CD4-positive, alpha-beta T cell treated with Interleukin-12 subunit alpha and Interleukin-12 subunit beta, for 1 hour (primary cell): Measurements from ENCODE around the gene CSGALNACT2.

Experiments used
- DNase-seq: peaks from one replicate; pipeline ENCODE4 v3.0.0-alpha.2; 2020

Gene CSGALNACT2

DNA sequence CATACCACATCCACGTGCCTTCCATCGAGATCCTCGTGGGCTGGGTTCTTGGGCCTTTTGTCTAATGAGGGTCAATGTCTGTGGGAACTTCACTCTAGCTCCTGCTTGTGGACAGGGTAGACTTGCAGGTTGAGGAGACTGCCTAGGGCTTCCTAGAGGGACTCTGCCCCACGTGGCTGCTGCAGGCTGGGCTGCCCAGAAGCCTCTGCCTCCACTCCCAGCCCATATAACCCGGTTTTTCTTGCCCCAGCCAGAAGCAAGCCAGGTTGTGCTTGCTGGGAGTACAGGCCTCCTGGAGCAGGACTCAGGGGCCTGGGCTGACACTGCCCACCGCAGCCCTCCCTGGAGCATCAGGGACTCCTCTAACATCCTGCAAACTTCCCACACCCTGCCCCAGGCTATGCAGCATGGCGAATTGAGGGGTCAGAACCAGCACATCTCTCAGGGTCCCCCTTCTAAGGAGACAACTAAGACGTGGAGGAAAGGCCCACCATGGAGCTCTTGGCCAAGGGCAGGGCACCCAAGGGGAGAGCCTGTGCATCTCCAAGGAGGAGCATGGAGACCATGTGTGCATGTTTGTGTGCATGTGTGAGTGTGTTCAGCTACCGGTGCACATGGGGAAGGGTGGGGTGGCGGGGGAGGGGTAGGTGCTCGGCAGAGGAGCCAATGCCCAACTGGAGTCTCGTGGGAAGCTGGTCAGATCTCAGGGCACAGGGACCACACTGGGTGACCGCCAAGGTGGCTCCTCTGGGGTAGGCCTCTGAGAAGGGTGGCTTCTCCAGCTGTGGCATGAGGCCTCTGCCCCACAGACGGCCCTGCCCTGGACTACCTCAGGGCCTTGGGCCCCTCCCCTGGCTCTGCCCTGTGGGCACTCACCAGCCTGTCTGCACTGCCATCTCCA, 66.0 kb downstream of the CSGALNACT2 start:
- DNase-seq, result no peak

DNA sequence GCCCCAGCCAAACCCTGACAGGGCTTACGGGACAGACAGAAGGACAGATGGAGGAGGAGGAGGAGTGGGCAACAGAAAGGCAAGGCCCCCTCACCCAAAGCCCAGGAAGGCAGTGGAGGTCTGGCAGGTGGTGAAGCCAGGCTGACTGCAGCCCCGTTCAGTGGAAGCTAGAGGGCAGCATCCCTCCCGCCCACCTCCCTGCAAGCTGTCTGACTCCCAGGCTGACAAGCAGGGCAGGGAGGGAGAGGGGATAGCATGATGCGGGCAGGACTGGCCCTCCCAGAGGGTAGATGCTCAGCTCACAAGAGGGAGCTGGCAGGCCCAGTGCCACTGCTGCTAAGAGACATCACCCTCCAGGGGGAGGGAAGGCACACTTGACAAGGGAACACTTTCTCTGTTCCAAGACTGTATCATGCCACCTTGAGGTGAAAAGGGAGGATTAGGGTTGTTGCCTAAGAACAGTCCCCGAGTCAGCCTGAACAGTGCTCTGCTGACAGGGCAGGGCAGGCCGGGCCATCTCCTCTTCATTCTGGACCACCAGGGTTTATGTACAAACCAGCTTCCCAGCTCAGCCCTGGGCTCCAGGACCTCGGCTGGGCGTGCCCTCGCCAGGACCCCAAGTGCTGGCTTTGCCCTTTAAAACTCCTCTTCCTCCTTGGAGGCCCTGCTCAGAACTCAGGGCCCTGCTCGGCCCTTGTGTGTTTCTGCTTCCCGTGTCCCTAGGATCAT, 66.9 kb downstream of the CSGALNACT2 start:
- DNase-seq, result peak; percentile 64

GRCh38 chr10:43205681-43206390, 67.6 kb downstream of the CSGALNACT2 start:
- no peak for DNase-seq

DNA sequence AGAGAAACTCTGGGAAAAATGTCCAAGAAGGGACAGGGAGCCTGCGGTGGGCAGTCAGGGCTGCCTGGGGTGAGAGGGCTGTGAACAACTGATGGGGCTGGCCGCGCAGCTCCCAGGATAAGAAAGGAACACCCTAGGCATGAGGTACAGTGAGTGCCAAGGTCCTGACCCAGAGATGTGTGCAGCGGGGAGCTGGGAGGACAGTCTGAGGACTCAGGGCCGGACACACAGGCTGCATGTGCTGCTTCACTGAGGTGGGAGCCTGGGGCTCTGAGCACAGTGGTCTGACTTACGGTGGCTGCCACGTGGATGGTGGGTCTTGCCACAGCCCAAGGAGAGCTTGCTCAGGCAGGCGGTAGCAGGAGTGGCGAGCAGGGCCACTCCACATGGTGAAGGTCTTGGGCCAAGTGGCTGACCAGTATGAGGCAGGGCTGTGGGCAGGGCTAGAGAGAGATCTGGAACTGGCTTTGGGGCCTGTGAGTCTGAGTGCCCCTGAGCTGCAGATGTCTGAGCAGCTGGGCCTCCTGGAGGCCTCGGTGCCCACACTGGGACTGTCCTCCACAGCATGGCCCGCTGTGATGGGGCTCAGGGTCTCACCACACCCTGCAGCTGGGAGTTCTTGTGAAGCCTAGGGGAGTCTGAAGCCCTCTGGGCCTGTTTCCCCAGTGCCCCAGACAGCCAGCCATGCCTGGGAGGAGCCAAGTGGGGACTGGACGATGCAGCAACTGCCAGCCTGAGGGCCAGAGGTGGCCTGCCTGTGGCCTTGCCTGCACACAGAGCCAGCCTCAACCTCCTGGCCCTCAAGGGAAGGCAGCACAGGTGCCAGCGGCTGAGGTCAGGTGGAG, 68.4 kb downstream of the CSGALNACT2 start:
- no peak for DNase-seq

DNA sequence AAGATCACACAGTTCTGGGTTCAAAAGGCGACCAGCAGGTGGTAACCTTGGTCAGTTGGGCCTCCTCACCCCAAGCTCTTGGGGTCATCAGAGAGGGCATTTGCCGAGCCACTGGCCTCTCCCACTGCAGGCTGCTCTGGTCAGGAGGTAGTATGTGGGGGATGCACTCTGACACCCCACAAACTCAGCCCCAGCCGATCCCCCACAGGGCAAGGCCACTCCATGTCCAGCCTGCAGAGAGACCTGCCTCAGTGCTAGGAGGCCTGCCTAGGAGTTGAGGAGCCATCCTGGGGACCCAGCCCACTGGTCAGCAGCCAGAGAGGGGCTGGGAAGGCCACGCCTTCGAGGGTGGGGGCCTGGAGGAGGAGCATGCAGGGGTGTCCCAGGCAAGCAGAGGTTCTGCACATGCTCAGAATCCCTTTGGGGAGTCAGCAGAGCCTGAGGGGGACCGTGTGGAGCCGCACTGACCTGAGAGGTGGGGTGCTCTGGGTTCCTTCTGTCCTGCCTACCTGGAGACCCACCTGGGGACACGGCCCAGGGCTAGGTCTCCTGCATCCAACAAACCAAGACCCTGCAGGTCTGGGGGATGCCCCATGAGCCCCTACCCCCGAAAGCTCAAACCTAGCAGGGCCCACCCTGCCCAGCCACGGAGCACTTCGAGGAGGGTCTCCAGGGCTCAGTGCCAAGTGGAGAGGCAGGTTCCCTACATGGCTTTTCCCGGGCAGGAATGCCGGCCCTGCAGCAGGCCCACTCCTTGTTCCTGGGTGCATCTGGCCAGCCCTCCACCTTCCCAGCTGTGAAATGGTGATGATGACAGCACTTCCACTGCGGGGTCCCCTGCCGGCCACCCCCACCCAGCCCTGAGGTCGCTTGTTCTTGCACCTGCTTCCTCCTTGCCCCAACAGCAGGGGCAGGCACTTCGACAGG, 70.2 kb downstream of the CSGALNACT2 start:
- DNase-seq, result no peak

GRCh38 chr10:43209074-43209455, 70.8 kb downstream of the CSGALNACT2 start:
- no peak for DNase-seq

DNA sequence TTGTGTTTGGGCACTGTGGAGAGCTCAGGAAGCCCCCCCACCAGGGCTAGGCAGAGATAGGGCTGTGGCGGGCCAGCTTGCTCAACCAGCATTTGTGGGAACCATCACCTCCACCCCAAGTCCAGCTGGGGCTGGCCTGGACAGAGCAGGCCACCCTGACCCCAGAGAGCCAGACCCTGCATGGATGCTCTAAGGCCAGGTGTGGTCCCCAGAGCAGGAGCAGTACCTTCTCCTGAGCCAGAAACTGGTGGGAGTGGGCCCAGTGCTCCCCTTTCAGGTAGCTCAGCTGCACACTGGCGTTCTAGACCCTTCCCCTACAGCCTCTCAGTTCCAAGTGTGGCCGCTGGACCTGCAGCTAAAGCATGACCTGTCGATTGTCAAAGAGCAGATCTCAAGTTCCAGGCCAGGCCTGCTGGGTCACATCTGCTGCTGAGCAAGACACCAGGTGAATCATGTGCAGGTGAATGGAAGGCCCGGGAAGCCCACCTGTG, 71.5 kb downstream of the CSGALNACT2 start:
- DNase-seq, result no peak

GRCh38 chr10:43210556-43210955, 72.3 kb downstream of the CSGALNACT2 start:
- no peak for DNase-seq

- DNase-seq, result no peak
Measured at GRCh38 chr10:43211030-43211429, 72.8 kb downstream of the CSGALNACT2 start.

GRCh38 chr10:43211431-43212042, 73.3 kb downstream of the CSGALNACT2 start:
- no peak for DNase-seq

GRCh38 chr10:43212043-43212721, 73.9 kb downstream of the CSGALNACT2 start:
- no peak for DNase-seq

DNA sequence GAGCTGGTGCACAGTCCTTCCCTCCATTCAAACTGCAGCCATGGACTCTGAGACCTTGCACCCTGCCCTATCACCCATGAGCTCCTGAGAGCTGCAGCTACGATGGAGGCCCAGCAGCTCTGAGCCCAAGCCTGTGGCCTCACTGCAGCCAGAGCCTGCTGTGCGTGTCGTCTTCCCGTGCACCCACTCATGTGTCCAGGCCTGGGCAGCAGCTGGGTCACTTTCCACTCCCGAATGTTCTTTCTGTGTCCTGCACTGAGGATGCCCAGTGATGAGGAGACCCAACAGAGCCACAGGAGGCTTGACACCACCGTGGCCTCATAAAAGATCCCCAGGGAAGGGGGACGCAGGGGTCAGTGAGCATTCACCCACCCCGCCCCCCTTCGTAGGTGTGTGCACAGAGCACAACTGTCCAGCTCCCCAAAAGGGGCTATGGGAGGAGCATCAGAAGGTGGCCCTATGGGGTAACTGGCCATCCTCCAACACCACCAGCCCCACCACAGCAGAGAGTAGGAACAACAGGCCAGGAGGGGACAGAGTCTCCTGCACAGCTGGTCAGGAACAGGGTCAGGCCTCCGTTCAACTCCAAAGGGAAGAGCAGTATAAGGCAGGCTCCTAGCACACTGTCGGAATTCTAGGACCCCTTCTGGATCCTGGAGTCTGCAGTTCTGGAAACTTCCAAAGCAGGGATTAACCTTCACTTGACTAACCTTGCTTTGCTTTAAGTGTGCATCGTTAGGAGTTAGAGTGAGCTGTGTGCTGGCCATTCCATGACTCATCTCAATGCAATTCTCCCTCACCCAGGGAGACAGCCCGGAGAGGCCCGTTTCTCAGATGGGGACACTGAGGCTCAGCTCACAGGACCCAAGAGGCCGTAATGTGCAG, 76.1 kb downstream of the CSGALNACT2 start:
- no peak for DNase-seq

GRCh38 chr10:43214956-43215561, 76.8 kb downstream of the CSGALNACT2 start:
- DNase-seq, result no peak

DNA sequence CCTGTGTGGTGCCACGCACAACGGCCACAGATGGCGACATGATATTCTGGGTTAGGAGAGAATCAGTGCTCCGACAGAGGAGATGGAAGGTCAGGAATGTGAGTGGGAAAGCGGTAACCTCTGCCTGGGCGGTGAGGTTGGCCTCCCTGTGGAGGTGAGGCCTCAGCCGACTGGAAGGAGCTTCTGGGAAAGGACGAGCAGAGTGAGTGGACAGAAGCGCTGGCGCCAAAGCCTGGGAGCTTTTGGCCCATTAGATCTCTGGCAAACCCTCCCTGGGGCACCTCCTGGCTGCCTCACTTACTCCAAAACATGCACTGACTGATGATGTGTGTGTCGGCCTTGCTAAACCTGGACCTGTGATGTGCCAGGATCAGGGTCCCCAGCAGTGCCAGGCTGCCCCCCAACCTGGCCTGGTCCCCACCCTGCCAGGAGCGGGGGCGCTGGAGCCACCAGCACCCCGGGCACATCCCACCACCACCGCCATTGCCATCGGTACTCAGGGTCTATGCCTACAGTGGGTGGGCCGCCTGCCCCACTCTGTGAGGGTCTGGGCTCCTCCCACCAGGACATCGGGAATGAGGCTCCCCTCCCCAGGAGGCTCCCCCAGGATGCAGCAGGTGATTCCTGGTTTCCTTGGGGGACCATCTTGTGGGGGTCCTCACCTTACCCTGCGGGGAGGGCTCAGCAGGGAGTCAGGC, 77.7 kb downstream of the CSGALNACT2 start:
- no peak for DNase-seq

- no peak for DNase-seq
Measured at GRCh38 chr10:43216931-43217562, 78.8 kb downstream of the CSGALNACT2 start.

DNA sequence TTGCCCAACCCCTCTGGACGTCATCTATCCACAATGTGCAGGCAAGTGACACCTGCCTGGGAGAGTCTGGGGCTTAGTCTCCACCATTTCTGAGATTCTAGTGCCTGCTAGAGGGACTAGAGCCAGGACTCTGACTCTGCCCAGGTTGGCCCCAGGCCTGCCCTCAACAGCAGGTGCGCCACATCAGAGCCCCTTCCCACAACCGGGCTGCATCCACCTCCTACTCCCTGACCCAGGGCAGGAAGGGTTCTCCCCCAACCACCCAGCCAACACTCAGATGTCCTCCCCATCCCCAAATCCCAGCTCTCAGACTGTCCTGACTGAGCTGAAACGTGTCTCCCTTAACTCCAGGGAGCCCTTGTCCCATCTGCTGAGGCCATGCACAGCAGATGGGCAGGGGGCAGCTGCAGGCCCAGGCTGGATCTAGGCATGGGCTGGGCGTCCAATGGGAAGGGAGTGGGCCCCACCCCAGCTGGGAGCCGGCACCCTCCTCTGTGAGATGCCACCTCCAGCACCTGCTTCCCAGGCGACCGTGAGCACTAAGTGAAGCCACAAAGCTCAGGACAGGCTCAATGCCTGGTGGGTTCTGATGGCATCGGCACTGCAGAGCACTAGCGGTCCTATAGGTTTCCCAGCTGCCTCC, 79.4 kb downstream of the CSGALNACT2 start:
- DNase-seq, result no peak
